Measurements from ENCODE around the gene TGM3.
"Not testable (repeated sequence)": the region's sequence is repeated elsewhere in the genome, so short reads cannot be mapped to it uniquely, and the experiment has no call there.

TGM3 gene

DNA sequence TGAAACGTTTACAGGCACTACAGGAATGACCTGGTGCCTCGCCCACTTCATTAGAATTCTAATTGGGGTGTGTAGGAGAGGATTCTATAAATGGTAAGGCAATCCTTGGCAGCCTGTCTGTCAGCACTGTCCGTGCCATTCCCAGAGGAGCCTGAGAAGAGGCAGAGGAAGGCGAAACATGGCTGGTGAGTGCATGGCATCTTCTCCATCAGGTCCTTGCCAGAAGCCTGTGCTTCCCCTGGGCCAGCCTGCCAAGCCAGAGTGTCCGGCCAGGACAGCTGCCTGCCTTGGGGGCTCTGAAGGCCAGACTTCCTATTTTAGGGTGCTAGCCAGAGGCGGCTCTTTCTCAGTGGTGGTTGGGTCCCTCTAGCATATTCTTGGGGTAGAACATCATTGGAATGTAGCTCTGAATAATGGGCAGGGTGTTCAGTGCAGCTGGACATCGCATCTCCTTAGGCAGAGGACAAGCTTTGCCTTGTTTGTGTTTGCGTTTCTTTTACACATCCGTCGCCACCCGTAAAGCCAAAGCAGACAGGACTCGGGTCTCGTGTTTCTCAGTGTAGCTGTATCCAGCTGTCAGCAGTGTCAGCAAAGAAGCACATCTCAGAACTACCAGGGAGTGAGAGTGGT is at the start of gene TGM3:
Gene TGM3 (plus strand): TSS at position 116 of the 630 bp plus-strand sequence. CDS start 63 bp downstream, at position 179.
- no peak for DNase-seq (ENCODE audit: low spot score)

- no peak for DNase-seq (ENCODE audit: low spot score)
Observed at GRCh38 chr20:2246069-2246491, 49.7 kb upstream of the TGM3 start.

DNA sequence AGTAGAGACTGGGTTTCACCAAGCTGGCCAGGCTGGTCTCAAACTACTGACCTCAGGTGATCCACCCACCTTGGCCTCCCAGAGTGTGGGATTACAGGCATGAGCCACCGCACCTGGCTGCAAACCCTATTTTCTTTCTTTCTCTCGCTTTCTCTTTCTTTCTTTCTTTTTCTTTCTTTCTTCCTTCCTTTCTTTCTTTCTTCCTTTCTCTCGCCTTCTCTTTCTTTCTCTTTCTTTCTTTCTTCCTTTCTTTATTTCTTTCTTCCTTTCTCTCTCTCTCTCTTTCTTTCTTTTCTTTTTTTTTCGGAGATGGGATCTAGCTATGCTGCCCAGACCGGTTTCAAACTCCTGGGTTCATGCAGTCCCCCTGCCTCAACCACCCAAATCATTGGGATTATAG is 47.0 kb upstream of the TGM3 start:
- no peak for DNase-seq (ENCODE audit: low spot score)

DNA sequence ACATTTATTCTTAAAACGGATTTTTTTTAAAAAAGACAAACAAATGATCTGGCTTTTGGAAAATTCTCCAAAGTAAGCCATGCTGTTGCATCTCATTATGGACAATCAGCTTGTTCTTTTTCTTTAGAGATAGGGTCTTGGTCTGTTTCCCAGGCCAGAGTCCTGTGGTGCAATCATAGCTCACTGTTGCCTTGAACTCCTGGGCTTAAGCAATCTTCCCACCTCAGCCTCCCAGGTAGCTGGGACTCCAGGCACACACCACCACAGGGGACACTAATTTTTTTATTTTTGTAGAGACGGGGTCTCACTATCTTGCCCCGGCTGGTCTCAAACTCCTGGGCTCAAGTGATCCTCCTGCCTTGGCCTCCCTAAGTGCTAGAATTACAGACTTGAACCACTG is 45.9 kb upstream of the TGM3 start:
- no peak for DNase-seq (ENCODE audit: low spot score)

DNA sequence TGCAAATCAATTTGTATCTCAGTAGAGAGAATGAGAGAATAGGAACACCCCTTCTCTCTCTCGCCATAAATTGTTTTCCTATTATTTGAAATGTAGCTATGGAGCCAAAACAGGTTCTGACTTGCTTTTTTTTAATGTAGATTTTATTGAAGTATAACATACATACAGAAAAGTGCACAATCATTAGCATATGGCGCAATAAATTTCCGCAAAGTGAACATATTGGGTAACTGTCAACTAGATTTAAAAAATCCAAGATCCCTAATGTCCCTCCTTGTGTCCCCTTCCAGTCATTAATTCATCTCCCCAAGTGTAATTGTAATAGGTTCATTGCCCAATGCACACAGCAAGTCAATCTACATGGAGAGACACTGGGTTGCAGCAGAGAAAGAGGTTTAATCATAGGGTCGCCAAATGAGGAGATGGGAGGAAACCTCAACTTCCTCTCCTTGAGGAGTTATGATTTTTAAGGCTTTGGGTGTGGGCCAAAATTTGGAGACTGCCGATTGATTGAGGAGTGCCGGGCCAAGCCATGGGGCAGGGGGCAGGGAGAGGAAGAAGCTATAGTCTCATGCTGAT is 43.3 kb upstream of the TGM3 start:
- no peak for DNase-seq (ENCODE audit: low spot score)

DNA sequence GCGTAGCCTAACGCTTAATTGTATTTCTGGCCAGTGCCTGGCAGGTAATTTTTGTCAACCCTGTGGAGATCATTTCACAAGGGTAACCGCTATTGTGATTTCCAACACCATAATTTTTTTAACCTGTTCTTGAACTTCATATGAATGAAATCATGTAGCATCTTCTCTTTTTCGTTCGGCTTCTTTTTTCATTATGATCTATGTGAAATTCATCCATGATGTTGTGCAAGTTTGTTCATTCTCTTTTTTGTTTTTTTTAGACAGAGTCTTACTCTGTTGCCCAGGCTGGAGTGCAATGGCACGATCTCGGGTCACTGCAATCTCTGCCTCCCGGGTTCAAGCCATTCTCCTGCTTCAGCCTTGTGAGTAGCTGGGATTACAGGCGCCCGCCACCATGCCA is 42.5 kb upstream of the TGM3 start:
- no peak for DNase-seq (ENCODE audit: low spot score)

GRCh38 chr20:2254333-2254732 is 41.5 kb upstream of the TGM3 start:
- no peak for DNase-seq (ENCODE audit: low spot score)

- DNase-seq (ENCODE audit: low spot score), result no peak
Observed at GRCh38 chr20:2255926-2256531, 39.8 kb upstream of the TGM3 start.

DNA sequence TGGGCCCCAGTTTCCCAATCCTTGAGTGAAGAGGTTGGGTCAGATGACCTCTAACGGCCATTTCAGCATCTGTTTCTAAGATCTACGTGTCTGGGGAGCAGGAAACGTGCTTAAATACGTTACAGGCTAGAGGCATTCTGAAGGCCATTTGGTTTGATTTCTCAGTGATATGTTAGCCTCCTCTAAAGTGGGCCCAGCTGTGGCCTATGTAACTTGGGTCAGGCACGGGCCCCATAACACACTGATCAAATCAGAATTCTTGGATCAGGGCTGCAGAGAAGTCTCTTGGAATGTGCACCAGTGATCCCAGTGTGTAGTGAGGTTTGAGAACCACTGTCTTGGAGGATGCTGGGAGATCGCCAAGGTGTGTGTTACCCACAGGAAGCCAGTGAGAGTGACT is 36.1 kb upstream of the TGM3 start:
- no peak for DNase-seq (ENCODE audit: low spot score)

DNA sequence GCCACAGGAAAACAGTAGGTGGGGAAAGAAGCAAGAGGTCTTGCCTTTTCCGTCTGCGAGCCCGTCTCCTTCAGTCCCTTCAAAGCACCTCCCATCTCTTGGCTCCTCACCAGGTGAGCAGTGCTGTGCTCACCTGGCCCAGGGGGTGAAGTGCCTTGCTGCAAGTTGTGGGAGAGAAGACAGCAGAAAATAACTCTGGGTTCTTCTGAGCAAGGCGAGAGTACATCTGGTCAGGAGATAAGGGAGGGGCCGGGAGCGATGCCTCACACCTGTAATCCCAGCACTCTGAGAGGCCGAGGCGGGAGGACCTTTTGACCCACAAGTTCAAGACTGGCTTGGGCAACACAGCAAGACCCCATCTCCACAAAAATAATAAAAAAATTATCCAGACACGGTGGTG is 35.6 kb upstream of the TGM3 start:
- no peak for DNase-seq (ENCODE audit: low spot score)

DNA sequence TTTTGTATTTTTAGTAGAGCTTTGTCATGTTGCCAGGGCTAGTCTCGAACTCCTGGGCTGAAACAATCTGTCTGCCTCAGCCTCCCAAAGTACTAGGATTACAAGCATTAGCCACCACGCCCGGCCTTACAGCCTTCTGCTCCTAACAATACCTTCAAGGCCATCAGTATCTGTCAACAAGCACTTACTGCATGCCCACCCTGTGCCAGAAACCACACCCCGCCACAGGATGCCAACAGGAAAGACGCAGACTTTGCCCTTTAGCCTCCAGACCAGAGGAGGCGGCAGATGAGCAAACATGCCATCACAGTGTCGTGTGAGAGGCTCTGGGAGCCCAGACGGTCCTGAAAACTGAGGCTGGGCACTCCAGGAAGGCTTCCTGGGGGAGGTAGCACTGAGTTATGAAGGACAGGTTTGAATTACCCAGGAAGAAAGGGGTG is 34.7 kb upstream of the TGM3 start:
- no peak for DNase-seq (ENCODE audit: low spot score)

- no peak for DNase-seq (ENCODE audit: low spot score)
Observed at GRCh38 chr20:2261629-2262028, 34.2 kb upstream of the TGM3 start.

- no peak for DNase-seq (ENCODE audit: low spot score)
Observed at GRCh38 chr20:2264118-2264517, 31.7 kb upstream of the TGM3 start.

DNA sequence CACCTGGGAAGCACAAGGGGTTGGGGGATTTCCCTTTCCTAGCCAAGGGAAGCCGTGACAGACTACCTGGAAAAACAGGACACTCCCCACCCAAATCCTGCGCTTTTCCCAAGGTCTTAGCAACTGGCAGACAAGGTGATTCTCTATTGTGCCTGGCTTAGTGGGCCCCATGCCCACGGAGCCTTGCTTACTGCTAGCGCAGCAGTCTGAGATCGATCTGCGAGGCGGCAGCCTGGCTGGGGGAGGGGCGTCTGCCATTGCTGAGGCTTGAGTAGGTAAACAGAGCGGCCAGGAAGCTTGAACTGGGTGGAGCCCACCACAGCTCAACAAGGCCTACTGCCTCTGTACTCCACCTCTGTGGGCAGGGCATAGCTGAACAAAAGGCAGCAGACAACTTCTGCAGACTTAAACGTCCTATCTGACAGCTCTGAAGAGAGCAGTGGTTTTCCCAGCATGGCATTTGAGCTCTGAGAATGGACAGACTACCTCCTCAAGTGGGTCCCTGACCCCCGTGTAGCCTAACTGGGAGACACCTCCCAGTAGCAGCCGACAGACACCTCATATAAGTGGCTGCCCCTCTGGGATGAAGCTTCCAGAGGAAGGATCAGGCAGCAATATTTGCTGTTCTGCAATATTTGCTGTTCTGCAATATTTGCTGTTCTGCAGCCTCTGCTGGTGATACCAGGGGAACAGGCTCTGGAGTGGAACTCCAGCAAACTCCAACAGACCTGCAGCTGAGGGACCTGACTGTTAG is 31.0 kb upstream of the TGM3 start:
- DNase-seq (ENCODE audit: low spot score), result not testable (repeated sequence)

- no peak for DNase-seq (ENCODE audit: low spot score)
Observed at GRCh38 chr20:2273634-2274302, 22.0 kb upstream of the TGM3 start.

DNA sequence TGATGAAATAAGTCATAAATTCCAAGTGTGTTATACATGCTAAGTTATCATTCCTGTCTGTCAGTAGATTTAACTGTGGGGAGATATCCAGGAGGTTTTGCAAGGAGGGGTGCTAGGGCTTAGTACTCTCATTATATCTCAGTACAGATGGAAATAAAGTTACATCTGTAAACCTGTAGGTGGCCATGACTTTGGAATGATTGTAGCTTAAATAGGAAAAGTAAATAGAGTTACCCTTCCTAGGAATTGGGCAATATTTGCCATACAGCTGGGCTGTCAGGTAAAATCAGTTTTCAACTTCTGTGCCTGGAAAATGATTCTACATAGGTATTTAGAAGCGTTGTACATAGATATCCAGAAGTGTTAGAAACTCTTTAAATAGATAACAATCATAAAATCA is 19.8 kb upstream of the TGM3 start:
- DNase-seq (ENCODE audit: low spot score), result no peak

GRCh38 chr20:2279253-2279779 is 16.5 kb upstream of the TGM3 start:
- DNase-seq (ENCODE audit: low spot score), result no peak

GRCh38 chr20:2280082-2280481 is 15.7 kb upstream of the TGM3 start:
- no peak for DNase-seq (ENCODE audit: low spot score)

DNA sequence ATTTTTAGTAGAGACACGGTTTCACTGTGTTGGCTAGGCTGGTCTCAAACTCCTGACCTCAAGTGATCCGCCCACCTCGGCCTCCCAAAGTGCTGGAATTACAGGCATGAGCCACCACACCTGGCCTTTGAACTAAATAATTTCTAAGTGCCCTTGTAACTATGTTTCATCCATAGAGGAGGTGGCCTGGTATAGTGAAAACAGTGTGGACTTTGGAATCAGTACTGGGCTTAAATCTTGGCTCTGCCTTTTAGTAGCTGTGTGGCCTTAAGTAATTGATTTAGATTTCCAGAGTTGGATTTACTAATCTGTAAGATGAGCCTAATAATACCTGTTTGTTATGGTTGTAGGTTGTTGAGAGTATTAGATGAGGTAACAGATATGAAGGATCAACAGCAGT is 14.2 kb upstream of the TGM3 start:
- no peak for DNase-seq (ENCODE audit: low spot score)

DNA sequence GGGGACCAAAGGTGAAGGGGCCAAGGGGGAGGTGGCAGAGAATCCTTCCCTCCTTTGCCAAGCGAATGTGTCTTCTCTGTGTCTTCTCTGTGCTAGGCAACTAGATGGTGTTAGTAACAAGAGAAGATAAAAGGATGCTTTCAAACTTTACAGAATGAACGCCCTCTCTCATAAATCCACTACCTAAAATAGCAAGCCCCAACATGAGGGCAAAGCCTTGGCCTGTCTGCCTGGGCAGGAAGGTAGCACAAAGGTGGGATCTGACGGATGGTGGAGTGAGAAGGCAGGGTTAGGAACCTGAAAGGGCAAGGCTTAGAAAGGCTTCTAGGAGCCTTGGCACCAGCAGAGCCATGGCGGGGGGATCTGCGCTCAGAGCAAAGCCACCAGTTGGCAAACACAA is 13.6 kb upstream of the TGM3 start:
- no peak for DNase-seq (ENCODE audit: low spot score)

DNA sequence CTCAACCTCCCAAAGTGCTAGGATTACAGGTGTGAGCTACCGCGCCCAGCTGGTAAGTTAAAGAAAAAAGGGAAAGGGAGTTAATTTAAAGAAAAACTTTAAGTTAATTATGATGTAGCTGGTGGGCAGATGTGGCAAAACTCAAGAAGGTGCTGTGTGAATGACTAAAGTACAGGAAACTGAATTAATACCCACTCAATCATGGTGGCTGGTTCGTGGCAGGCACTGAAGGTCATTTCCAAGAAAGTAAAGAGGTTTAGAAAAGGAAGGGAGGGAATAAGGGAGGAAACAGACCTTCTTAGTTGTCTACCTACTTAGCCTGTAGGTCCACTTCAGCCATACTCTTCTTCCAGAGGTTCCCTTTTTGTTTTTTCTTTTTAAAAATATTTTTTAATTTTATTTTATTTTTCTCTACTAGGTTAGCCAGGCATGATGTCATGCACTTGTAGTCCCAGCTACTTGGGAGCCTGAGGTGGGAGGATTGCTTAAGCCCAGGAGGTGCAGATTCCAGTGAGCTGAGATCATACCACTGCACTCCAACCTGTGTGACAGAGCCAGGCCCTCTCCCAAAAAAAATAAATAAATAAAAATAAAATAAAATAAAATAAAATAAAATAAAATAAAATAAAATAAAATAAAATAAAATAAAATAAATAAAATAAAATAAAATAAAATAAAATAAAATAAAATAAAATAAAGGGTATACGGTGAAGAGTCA is 11.9 kb upstream of the TGM3 start:
- no peak for DNase-seq (ENCODE audit: low spot score)

- DNase-seq (ENCODE audit: low spot score), result no peak
Observed at GRCh38 chr20:2285193-2285592, 10.6 kb upstream of the TGM3 start.
